Ecto neural progenitor cell (in vitro differentiated cells): ENCODE results near the gene PADI4.
"Not testable (repeated sequence)": the region's sequence is repeated elsewhere in the genome, so short reads cannot be mapped to it uniquely, and the experiment has no call there.

Experiments used
- DNase-seq: peaks from one replicate; pipeline ENCODE4 v3.0.0-alpha.2; 2018; ENCODE audit warnings: low spot score

The PADI4 gene

GRCh38 chr1:17315542-17316130 is 7.6 kb downstream of the PADI4 start:
- no peak for DNase-seq

DNA sequence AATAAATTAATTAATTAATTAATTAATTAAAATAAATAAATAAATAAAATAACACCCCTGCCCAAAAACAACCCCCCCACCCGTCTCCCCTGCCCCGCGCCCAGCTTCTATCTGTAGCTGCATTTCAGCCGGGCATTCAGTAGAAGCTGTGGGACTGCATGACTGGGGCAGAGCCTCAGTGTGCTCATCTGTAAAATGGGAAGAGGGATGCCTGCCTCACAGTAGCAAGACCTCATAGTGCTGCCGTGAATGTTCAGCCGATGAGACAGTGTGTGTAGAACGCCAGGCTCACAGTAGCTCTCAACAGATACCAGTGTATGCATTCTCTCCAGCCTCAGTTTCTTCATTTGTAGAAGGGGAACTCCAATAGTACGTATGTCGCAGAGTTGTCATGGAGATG is 8.7 kb downstream of the PADI4 start:
- DNase-seq, result no peak

- DNase-seq, result no peak
These were observed 10.3 kb downstream of the PADI4 start for GRCh38 chr1:17318262-17318661.

DNA sequence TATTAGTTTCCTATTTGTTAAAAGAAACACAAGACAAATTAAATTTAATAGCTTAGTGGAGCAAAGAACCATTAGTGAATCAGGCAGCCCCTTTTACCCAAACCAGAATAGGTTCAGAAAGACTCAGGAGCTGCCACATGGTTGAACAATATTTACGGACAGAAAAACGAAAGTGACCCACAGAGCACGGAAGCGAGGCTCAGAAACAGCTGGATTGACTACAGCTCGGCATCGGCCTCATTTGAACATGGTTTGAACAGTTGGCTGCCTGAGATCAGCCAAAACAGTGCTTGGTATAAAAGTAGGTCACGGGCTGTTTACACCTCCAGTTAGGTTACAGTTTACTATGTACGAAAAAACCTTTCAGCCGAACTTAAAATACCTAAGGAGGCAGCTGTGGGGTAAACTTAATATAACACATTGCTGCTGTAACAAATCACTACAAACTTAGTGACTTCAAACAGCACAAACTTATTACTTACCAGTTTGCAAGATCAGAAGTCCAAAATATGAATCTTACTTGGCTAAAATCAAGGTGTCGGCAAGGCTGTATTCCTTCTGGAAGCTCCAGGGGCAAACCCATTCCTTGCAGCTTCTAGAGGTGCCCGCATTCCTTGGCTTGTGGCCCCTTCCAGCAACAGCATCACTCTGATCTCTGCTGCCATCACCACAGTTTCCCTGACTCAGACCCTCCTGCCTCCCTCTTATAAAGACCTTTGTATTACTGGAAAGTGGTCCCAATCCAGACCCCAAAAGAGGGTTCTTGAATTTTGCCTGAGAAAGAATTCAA is 11.8 kb downstream of the PADI4 start:
- DNase-seq, result no peak

DNA sequence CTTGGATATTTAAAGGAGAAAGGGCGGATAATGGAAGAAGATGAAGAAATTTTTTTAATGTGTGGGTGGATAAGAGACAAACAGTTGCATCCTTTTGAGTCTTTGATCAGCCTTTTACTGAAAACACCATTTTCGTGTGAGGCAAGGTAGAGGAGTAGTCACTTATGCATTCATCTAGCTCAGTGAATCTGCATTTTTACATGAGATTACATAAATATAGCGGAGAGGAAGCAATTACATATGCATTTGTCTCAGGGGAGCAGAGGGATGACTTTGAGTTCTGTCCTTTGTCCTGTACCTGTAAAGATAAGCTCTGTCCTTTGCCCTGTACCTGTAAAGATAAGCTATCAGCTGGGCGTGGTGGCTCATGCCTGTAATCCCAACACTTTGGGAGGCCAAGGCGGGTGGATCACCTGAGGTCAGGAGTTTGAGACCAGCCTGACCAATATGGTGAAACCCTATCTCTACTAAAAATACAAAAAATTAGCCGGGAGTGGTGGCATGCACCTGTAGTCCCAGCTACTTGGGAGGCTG is 13.9 kb downstream of the PADI4 start:
- not testable (repeated sequence) for DNase-seq

DNA sequence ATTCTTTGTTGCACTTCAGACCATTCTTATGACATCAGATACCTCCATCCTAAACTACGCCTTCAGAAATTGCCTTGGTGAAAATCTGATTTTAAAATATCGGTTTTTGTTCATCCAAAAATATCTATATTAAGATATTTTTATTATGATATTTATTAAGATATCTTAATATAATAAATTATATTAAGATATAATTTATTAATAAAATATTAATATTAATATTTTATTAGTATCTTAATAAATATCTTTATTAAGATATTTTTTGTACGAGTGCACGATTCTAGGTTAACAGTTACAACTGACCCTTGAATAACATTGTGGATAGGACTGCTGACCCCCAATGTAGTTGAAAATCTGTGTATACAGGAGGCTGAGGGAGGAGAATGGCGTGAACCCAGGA is 20.9 kb downstream of the PADI4 start:
- DNase-seq, result no peak

DNA sequence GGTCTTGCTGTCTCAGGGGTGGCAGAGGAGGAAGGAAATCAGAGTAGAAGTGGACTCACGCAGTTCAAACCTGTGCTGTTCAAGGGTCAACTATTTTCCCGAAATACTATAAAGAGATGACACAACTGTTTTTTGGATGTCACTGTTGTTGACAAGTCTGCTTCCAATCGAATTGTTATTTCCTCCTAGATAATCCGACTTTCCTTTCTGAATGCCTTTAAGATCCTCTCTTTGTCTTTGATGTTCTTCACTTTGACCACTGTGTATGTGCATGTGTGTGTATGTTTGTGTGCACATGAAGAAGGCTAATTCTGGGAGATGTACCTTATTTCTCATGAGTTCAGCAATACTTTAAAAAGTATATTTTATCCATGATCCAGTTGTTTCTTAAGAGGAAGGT is 21.6 kb downstream of the PADI4 start:
- no peak for DNase-seq

- DNase-seq, result no peak
These were observed 22.9 kb downstream of the PADI4 start for GRCh38 chr1:17330856-17331255.

GRCh38 chr1:17333081-17333480 is 25.1 kb downstream of the PADI4 start:
- no peak for DNase-seq

GRCh38 chr1:17335821-17336710 is 28.1 kb downstream of the PADI4 start:
- DNase-seq, result peak; percentile 83

DNA sequence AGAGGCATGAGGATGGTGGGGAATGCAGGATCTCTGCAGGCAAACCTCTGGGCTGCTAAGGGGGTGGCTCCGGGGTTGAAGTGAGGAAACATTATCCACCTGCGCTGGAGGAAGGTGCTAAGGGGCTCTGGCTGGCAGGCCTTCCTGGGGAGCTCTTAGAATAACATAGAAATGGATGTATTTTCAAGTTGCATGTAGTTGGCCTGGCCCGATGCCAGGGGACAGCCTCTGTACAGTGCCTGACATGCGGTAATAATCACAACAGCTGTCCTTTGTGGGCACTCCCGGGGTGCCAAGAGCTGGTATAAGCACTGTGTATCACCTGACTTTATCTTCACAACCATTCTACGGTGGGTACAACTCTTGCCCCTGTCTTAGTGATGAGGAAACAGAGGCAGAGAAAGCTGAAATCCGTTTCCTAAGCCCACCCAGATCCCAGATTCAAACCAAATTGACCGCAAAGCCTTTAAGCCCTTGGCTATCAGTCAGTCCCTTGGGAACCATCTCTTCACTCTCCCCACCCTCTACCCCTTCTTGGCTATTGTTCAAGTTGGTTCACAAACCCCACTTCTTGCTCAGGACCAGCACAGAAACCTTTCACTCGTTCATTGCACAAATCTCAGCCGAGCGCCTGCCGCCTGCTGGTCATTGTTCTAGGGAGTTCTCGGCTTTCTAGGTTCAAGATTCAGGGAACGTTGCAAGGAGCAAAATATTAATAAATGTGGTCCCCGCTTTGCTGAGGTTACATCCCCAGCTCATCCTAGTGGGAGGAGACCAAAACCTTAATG is 30.9 kb downstream of the PADI4 start:
- DNase-seq, result no peak

DNA sequence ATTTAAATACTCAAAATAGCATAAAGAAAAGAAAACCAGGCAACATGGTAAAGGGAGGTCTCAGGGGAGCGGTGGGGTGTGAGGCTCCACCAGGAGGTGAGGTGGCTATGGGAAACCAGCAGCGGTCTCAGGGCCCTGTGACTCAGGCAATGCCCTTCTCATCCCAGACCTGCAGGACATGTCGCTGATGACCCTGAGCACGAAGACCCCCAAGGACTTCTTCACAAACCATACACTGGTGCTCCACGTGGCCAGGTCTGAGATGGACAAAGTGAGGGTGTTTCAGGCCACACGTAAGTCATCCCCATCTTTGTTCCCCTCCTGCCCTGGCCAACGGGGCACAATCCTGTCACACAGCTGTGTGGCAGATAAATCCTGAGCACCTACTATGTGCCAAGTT is 31.5 kb downstream of the PADI4 start:
- no peak for DNase-seq

DNA sequence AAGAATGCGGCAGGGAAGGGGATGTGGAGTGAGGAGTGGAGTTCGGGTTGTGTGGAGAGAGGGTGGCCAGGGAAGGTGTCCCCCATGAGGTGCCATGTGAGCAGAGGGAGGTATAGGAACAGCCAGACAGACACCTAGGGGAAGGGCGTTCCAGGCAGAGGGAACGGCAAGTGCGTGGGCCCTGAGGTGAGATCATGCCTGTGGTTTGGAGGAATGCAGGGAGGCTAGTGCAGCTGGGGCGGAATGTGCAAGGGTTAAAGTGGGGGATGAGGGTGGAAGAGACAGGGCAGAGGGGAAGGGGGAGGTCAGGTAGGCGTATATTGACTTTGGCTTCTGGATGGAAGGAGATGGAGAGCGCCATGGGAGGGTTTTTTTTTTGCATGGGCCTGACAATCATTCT is 32.4 kb downstream of the PADI4 start:
- DNase-seq, result no peak

DNA sequence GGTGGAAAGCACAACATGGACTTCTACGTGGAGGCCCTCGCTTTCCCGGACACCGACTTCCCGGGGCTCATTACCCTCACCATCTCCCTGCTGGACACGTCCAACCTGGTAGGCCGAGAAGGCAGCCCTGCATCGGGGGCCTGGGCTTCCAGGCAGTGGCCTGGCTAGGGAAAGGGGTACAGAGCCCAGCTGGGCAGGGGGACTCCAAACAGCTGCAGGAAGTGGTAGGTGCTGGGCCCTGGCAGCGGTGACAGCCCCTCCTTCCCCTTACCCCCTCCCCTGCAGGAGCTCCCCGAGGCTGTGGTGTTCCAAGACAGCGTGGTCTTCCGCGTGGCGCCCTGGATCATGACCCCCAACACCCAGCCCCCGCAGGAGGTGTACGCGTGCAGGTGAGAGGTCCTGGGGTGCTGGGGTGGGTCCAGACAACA is 34.0 kb downstream of the PADI4 start:
- no peak for DNase-seq

DNA sequence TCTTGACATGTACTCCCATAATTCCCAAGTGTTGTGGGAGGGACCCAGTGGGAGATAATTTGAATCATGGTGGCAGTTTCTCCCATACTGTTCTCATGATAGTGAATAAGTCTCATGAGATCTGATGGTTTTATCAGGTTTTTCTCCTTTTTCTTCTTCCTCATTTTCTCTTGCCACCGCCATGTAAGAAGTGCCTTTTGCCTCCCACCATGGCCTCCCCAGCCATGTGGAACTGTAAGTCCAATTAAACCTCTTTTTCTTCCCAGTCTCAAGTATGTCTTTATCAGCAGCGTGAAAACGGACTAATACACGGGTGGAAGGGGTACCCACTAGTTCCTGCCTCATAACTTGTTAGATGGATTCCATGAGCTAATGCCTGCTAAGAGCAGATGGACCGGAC is 37.5 kb downstream of the PADI4 start:
- not testable (repeated sequence) for DNase-seq

DNA sequence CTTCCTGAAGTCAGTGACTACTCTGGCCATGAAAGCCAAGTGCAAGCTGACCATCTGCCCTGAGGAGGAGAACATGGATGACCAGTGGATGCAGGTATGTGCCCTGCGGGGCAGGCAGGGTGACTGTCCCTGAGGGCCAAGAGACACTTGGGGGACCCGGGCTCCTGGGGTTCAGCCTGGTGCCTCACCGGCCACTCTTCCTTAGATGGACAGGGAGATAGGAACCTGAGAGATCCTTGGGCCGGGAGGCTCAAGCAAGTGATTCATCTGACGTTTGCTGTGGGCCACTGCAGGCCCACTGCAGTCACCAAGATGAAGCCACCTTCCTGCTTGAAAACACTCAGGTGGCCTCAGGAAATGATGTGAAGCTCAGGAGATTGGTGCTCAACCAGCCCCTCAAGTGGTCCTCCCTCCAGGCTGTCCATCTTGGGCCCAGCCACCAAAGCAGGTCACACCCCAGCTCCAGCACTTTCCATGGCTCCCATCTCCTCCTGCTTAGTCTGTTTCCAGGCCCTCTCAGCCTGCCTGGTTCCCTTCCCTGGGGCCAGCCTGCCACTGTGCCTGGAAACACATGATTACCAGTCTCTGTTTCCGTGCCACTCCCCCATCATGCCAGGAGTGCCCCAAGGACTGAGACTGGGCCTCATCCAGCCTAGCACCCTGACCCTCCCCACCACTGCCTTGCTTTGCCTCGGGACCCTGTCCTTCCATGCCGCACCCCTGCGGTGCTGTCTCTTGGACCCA is 38.2 kb downstream of the PADI4 start:
- no peak for DNase-seq

- no peak for DNase-seq
These were observed 40.0 kb downstream of the PADI4 start for GRCh38 chr1:17347769-17348592.

DNA sequence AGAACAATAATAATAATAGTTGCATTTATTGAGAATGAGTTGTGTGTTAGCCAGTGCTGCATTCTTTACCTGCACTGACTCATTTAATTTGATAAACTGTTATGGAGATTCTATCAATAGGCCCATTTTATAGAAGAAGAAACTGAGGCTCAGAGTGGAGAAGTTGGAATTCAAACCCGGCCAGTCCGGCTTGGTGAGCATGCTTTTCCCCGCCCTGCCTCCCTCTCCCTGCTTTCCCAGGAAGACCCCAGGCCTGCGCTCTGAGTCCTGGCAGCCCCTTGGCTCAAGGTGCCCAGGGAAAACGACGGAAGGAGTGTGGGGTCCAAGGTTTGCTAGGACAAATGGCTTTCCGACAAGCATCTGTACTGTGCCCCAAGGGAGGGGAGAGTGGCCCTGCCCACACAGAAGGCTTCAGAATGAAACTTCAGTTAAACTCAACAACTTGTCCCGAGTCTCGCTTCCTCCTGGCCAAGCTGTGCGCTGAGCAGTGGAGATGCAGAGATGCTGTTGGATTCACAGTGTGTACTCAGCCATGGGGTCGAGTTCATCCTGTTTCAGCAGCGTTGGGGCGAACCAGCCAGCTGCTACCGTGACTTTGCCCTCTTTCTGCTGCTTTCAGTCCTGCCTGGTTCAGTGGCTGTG is 40.7 kb downstream of the PADI4 start:
- no peak for DNase-seq

- DNase-seq, result no peak
These were observed 42.1 kb downstream of the PADI4 start for GRCh38 chr1:17350083-17350482.
